Mesenteric fat pad (tissue), 1 donor: ENCODE results near the gene FAM72B. TPM values are rescaled to one million over a fixed set of nuclear protein-coding genes. Genes with fewer than 3 reads are reported as not detected.
"Not testable (repeated sequence)": the region's sequence is repeated elsewhere in the genome, so short reads cannot be mapped to it uniquely, and the experiment has no call there.

Source experiments
- DNase-seq: peaks from one replicate; pipeline ENCODE4 v3.0.0-alpha.2; 2020; ENCODE audit warnings: low spot score
- total RNA-seq: library from RNA; stranded (reverse); fragmentation: NEBNext Ultra II Directional; extraction: Animal tissue kit (Norgen Biotek cat#: 25700); gene quantifications from one replicate; pipeline ENCODE4 v1.2.1, GENCODE V29; 2021
- donor health status: DM: yes; HTN: yes; CAD: no.

FAM72B gene
- total RNA-seq, 1 donor from 2014 or later = 1.1 TPM

- DNase-seq = not testable (repeated sequence)
These were observed 17.1 kb upstream of the FAM72B start for GRCh38 chr1:121200985-121201981.

- DNase-seq = not testable (repeated sequence)
These were observed 16.1 kb upstream of the FAM72B start for GRCh38 chr1:121200232-121200631.

DNA sequence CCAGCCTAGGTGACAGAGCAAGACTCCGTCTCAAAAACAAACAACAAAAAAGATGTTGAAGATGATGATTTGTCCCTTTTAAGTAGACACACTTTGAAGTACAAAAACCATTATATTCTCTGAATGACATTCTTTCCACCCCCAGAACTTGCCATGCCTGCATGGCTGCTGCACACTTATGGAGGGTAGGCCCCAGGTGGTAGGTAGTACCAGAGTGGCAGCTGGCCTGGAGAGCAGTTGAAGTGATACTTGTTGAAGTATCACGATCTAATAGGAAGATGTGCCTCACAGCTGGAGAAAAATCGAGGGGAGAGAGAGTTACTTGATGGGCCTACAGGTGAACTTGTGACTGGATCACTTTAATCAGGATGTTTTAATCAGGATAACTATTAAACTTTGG lies 15.6 kb upstream of the FAM72B start:
- not testable (repeated sequence) for DNase-seq

DNA sequence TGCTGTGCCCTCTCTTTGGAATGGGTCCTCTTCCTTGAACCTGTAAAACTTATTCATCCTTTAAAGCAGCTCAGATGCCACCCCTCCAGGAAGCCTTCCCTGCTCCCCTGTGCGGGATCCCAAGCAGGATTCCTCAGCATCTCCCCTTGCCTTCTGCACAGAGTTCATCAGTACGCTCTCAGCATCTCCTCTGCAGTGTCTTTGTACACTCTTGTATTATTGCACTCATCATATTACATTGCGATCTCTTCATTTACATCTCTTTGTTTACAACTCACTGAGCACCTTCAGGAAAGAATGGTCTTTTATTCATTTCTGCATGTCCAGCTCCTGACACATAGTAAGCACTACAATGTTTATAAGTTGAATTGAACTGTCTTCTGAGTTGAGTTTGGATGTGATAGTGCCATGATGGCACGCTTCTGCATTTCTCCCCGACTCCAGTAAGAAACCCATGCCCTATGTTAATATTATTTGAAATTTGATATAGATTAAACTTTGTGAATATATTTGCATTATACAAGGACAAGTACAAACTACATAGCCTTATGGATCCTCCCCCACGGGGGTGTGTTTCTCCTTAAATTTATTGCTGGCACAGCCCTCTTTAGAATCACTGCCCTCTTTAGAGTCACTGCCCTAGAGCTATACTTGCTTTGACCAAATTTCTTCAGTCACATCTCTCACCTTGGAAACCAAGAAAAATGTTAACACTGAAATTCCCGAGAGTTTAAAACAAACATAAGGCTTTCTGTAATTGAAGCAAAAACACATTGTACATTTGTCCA lies 13.1 kb upstream of the FAM72B start:
- DNase-seq = not testable (repeated sequence)

DNA sequence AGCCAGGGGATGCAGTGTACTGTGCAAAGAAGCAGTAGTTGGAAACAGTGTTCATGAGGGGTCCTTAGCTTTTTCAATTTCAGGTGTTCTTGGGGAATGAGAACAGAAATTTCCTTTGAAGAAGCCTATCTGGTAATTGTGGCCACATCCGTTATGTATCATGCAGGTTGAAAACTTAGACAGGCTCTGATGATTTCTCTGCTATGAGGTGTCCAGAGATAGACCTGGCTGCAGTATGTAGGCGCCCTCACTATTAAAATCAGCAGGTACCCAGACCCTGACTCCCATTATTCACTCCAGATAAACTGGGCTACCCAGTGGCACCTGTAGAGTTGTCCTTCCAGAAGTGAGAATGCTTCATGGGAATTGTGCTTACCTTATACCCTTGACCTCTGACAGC lies 8.4 kb upstream of the FAM72B start:
- not testable (repeated sequence) for DNase-seq

GRCh38 chr1:121187914-121188313 lies 3.8 kb upstream of the FAM72B start:
- DNase-seq = not testable (repeated sequence)

DNA sequence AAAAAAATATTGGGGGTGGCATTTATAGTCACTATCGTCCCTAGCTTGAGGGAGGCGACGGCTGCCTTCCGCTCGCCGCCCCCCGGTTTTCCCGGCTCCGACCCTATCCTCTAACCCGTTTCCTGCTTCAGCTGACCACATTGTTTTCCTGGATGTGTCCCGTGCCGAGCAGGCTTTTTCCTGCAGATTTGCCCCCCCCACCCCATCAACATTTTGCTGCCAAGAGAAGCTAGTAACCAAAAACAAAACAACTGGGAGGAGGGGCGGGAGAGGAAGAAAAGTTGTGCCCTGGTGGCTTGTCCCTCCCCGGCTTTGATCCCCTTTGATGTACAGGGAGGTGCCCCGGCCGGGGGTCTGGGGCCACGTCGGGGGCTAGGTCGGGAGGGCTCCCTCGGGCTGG lies 2.1 kb upstream of the FAM72B start:
- not testable (repeated sequence) for DNase-seq

DNA sequence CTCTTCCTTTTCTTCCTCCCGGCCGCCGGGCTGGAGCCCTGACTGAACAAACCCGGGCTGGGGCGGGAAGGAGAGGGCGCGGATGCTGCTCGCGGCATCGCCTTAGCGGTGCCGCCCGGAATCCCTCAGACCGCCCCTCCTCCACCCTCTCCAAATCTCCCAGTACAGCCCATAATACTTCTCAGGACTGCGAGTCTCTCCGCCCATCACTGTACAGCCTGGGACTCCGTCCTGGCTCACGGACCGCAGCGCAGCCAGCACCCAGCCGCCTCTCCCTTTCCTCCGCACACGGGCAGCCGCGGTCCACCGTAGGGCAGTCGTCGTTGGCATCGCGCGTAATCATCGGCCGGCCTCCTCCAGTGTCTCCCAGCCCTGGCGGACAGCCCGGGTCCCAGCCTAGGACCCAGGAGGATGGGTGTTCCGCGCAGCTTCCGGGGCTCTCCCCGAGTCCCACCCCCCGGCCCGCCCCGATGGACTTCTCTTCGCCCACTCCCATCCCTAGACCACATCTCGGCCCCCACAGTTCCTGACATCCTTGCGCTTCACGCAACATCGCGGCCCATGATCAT lies 1.1 kb upstream of the FAM72B start:
- not testable (repeated sequence) for DNase-seq

DNA sequence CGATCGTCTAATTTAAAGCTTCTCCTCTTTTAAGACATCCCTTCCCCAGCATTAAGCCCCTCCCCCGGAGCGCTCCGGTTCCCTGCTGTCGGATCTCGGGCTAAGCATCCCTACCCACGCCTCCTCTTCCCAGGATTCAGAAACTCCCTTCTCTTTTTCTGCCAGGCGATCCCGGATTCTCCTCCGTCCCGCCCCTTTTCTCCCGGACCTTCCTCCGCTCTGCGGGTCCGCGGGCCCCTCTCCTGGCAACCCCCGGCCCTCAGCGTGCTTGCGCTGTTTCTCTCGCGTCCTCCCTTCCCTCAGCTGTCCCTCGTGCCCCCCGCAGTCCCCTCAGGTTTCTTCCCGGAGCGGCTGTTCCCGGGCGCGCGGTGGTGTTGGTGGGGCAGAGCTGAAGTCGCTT lies 273 bp downstream of the FAM72B start:
- DNase-seq = not testable (repeated sequence)

DNA sequence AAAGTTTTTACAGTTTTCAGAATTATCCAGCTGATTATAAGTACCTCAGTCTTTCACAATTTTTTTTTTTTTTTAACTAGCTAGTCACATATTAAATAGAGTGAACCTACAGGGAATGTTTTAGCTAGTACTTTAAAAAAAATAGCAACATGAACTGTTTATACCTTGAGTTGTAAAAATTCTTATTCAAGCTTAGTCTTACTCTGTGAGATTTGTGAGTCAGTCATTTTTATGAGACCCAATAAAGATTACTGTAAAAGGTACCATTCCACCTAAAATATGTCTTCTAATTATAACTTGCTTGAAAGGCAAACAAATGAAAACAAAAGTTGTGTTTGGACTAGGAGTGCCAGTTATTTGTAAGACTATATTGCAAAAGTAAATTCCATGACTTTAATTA lies 5.9 kb downstream of the FAM72B start:
- DNase-seq = not testable (repeated sequence)

- DNase-seq = not testable (repeated sequence)
These were observed 7.5 kb downstream of the FAM72B start for GRCh38 chr1:121176649-121177048.

- DNase-seq = not testable (repeated sequence)
These were observed 15.9 kb downstream of the FAM72B start for GRCh38 chr1:121168152-121168668.

DNA sequence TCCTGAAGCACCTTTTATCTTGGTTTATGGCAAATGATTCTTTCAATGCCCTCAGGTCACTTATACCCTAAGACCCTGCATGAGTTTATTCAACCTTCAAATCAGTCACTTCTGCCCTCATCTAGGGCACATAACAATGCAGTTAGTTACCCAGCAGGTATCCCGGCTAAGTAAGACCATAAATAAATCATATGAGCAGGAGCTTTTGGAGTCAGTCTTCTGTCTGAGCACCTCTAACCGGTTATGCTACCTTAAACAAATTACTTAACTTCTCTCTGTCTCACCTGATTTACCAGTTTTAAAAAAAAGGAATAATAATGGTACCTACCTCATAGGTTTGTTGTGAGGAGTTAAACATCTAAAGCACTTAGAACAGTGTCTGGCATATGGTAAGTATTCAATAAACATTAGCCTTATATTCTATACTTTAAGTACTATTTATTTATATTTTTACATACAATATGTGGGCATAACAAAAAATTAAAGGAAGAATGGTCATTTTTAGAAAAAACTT lies 16.9 kb downstream of the FAM72B start:
- DNase-seq = not testable (repeated sequence)

DNA sequence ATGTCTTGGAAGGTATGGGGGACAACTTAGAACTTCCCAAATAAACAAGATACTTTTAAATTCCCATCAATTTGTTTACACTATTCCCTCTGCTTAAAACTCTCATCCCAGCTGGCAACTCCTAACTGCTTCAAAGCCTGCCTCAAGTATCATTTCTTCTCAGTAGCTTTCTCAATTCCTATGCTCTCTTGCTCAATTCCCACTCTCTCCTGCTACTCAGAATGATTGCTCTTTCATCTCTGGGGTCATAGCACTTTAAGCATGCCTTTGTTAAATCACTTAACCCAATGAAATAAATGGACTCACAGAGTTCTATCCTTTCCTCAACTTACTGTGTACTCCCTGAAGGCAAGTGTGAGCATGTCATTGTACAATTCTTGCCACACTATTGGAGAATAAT lies 18.8 kb downstream of the FAM72B start:
- not testable (repeated sequence) for DNase-seq

GRCh38 chr1:121163850-121164757 lies 20.0 kb downstream of the FAM72B start:
- not testable (repeated sequence) for DNase-seq

DNA sequence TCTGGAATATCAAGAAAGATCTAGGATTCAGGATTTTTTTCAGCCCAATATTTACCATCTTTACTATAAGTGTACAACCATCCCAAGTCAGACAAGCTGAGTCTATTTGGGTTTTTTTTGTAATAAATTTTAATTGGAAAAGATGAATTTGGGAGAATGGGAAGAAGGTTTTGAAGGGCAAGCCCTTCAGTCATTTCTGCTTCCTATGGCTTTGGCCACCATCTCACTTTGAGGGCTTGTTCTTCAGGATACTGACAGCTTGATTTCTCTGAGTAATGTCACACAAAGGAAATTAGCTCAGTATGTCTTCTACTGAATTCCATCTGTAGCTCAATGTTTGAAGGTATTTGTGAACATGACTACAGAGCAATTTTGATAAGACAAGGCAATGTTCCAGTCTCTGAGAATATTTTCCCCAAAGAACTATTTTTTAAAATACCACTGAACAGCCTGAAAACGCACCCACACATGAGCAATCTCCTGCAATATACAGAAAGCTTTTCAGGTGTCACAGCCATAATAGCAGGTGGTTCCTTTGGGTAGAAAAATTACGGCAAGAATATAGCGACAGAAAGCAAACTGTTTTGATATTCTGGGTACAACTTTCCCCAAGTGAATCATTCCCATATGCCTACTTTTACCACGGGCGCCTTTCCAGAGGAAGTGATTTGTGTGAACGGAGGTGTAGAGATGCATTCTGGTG lies 22.8 kb downstream of the FAM72B start:
- not testable (repeated sequence) for DNase-seq

GRCh38 chr1:121160118-121160517 lies 24.0 kb downstream of the FAM72B start:
- DNase-seq = not testable (repeated sequence)

- DNase-seq = not testable (repeated sequence)
These were observed 26.5 kb downstream of the FAM72B start for GRCh38 chr1:121157609-121158008.

- DNase-seq = not testable (repeated sequence)
These were observed 27.1 kb downstream of the FAM72B start for GRCh38 chr1:121156958-121157603.
